ENCODE data around the gene L3MBTL4.
A peak's percentile ranks its signal among the peaks of the same experiment; 100 is the strongest.
"Not testable (repeated sequence)": the region's sequence is repeated elsewhere in the genome, so short reads cannot be mapped to it uniquely, and the experiment has no call there.

L3MBTL4 gene

GRCh38 chr18:6079406-6079805 lies 335.3 kb downstream of the L3MBTL4 start:
- DNase-seq = no peak

GRCh38 chr18:6078877-6079276 lies 335.8 kb downstream of the L3MBTL4 start:
- no peak for DNase-seq

- not testable (repeated sequence) for DNase-seq
Measured at GRCh38 chr18:6072423-6072822, 342.3 kb downstream of the L3MBTL4 start.

- no peak for DNase-seq
Measured at GRCh38 chr18:6069539-6069938, 345.2 kb downstream of the L3MBTL4 start.

GRCh38 chr18:6069103-6069502 lies 345.6 kb downstream of the L3MBTL4 start:
- no peak for DNase-seq

- no peak for DNase-seq
Measured at GRCh38 chr18:6060149-6060548, 354.6 kb downstream of the L3MBTL4 start.

GRCh38 chr18:6059551-6059950 lies 355.2 kb downstream of the L3MBTL4 start:
- no peak for DNase-seq

GRCh38 chr18:6058941-6059340 lies 355.8 kb downstream of the L3MBTL4 start:
- peak; percentile 92 for DNase-seq

- no peak for DNase-seq
Measured at GRCh38 chr18:6057604-6058003, 357.1 kb downstream of the L3MBTL4 start.

- DNase-seq = peak; percentile 83
Measured at GRCh38 chr18:6056171-6056910, 358.4 kb downstream of the L3MBTL4 start.

GRCh38 chr18:6055711-6056110 lies 359.0 kb downstream of the L3MBTL4 start:
- DNase-seq = no peak

- peak; percentile 93 for DNase-seq
Measured at GRCh38 chr18:6054256-6054842, 360.4 kb downstream of the L3MBTL4 start.

- no peak for DNase-seq
Measured at GRCh38 chr18:6052449-6052913, 362.2 kb downstream of the L3MBTL4 start.

GRCh38 chr18:6047596-6047995 lies 367.1 kb downstream of the L3MBTL4 start:
- not testable (repeated sequence) for DNase-seq

- DNase-seq = no peak
Measured at GRCh38 chr18:6044773-6045172, 369.9 kb downstream of the L3MBTL4 start.

- DNase-seq = no peak
Measured at GRCh38 chr18:6044319-6044718, 370.4 kb downstream of the L3MBTL4 start.

- no peak for DNase-seq
Measured at GRCh38 chr18:6039055-6039454, 375.7 kb downstream of the L3MBTL4 start.

GRCh38 chr18:6031442-6031841 lies 383.3 kb downstream of the L3MBTL4 start:
- DNase-seq = no peak

- DNase-seq = no peak
Measured at GRCh38 chr18:6031002-6031401, 383.7 kb downstream of the L3MBTL4 start.

- no peak for DNase-seq
Measured at GRCh38 chr18:6024745-6025248, 389.9 kb downstream of the L3MBTL4 start.

GRCh38 chr18:6023551-6023950 lies 391.2 kb downstream of the L3MBTL4 start:
- DNase-seq = no peak

- DNase-seq = no peak
Measured at GRCh38 chr18:6022845-6023244, 391.9 kb downstream of the L3MBTL4 start.

GRCh38 chr18:6022074-6022444 lies 392.7 kb downstream of the L3MBTL4 start:
- DNase-seq = no peak

GRCh38 chr18:6021306-6022073 lies 393.2 kb downstream of the L3MBTL4 start:
- no peak for DNase-seq

Measured in DMS79 treated with DMSO at 0.1 percent for 48 hours (cell line).